ENCODE measurements around the gene ORMDL3. TPM values are rescaled to one million over a fixed set of nuclear protein-coding genes. Genes with fewer than 3 reads are reported as not detected.
A peak's percentile ranks its signal among the peaks of the same experiment; 100 is the strongest.

Gene ORMDL3
- total RNA-seq, 1 experiment from 2014 or later = 55.1 TPM

- Histone ChIP-seq H3K9me3 (ENCODE audit: control insufficient read depth, insufficient read depth, low read depth, low read length) (no peaks in the 10 kb centered on the region), H3K4me3 (ENCODE audit: low read depth in 2 of 2, low read length in 2 of 2) (peak overlapping the region; percentile 43 to 62), H3K27me3 (ENCODE audit: control insufficient read depth, insufficient read depth, low read length) (no peaks in the 10 kb centered on the region), H3K27ac (ENCODE audit: low read length) (peak overlapping the region; percentile 49; the same call in 1 of the 2 replicates), H3K4me1 (ENCODE audit: control insufficient read depth, insufficient read depth, low read length) (no peaks in the 10 kb centered on the region; the same call in 1 of the 2 replicates), H3K36me3 (ENCODE audit: control insufficient read depth, insufficient read depth, low read length) (no peaks in the 10 kb centered on the region)
- intact Hi-C loops (cut with micrococcal nuclease; ENCODE audit: unreplicated experiment) = no loop called here
- BruUV-seq (replicated peaks) = no TSS peak
- ATAC-seq = peak; percentile 31; the same call in 1 of the 2 replicates
- POLR2A ChIA-PET = no interaction called here
- TF ChIP-seq TCF7L2 (IDR thresholded peaks at IDR 0.05; ENCODE audit: low read depth, low read length) (no peak), SIN3A (IDR thresholded peaks at IDR 0.05; ENCODE audit: borderline replicate concordance, insufficient read depth, low read depth, low read length) (no peak), REST (IDR thresholded peaks at IDR 0.05; ENCODE audit: insufficient read depth in 1 of 2, low read depth in 2 of 2, low read length in 1 of 2) (no peak), POLR2AphosphoS5 (IDR thresholded peaks at IDR 0.05; ENCODE audit: low read depth, low read length) (no peak)
- TF ChIP-seq, protein P1, sequence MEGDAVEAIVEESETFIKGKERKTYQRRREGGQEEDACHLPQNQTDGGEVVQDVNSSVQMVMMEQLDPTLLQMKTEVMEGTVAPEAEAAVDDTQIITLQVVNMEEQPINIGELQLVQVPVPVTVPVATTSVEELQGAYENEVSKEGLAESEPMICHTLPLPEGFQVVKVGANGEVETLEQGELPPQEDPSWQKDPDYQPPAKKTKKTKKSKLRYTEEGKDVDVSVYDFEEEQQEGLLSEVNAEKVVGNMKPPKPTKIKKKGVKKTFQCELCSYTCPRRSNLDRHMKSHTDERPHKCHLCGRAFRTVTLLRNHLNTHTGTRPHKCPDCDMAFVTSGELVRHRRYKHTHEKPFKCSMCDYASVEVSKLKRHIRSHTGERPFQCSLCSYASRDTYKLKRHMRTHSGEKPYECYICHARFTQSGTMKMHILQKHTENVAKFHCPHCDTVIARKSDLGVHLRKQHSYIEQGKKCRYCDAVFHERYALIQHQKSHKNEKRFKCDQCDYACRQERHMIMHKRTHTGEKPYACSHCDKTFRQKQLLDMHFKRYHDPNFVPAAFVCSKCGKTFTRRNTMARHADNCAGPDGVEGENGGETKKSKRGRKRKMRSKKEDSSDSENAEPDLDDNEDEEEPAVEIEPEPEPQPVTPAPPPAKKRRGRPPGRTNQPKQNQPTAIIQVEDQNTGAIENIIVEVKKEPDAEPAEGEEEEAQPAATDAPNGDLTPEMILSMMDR (IDR thresholded peaks at IDR 0.05) = no peak
- CTCF ChIA-PET = interaction anchor here (0.6 kb wide), 1 partner anchor 29 kb away, joined by 3 read pairs; the partner anchor contains the start of gene PSMD3
- no peak for DNase-seq (ENCODE audit: low read depth, low spot score)
- in situ Hi-C loops (cut with HindIII; ENCODE audit: low pct_unique_long_range_greater_than_20kb, low sequenced_read_pairs) = no loop called here
Measured at GRCh38 chr17:39951924-39952679, 24.7 kb upstream of the ORMDL3 start.

GRCh38 chr17:39950871-39951348 is 23.5 kb upstream of the ORMDL3 start:
- H3K36me3 ChIP-seq (ENCODE audit: control insufficient read depth, insufficient read depth, low read length) = no peaks in the 10 kb centered on the region
- H3K9me3 ChIP-seq (ENCODE audit: control insufficient read depth, insufficient read depth, low read depth, low read length) = no peaks in the 10 kb centered on the region
- H3K27me3 ChIP-seq (ENCODE audit: control insufficient read depth, insufficient read depth, low read length) = no peaks in the 10 kb centered on the region
- no peak overlapping the region for H3K27ac ChIP-seq (ENCODE audit: low read length)
- H3K4me3 ChIP-seq (ENCODE audit: low read depth in 2 of 2, low read length in 2 of 2) = no peak overlapping the region
- CTCF ChIA-PET = interaction anchor here (0.6 kb wide), 1 partner anchor 488 kb away, joined by 3 read pairs; no protein-coding TSS in a partner anchor
- DNase-seq (ENCODE audit: low read depth, low spot score) (no peak), ATAC-seq (no peak)
- POLR2A ChIA-PET = no interaction called here
- no TSS peak for BruUV-seq (replicated peaks)
- in situ Hi-C loops (cut with HindIII; ENCODE audit: low pct_unique_long_range_greater_than_20kb, low sequenced_read_pairs) = no loop called here
- TF ChIP-seq POLR2AphosphoS5 (IDR thresholded peaks at IDR 0.05; ENCODE audit: low read depth, low read length) (no peak), SIN3A (IDR thresholded peaks at IDR 0.05; ENCODE audit: borderline replicate concordance, insufficient read depth, low read depth, low read length) (no peak), REST (IDR thresholded peaks at IDR 0.05; ENCODE audit: insufficient read depth in 1 of 2, low read depth in 2 of 2, low read length in 1 of 2) (no peak), TCF7L2 (IDR thresholded peaks at IDR 0.05; ENCODE audit: low read depth, low read length) (no peak)
- TF ChIP-seq, protein P1 (IDR thresholded peaks at IDR 0.05) = no peak
- no peaks in the 10 kb centered on the region; the same call in 1 of the 2 replicates for H3K4me1 ChIP-seq (ENCODE audit: control insufficient read depth, insufficient read depth, low read length)
- intact Hi-C loops (cut with micrococcal nuclease; ENCODE audit: unreplicated experiment) = no loop called here
